SKM-1 treated with dmso at 0.1 percent for 144 hours (cell line): ENCODE results near the gene MTRFR.
"Not testable (repeated sequence)": the region's sequence is repeated elsewhere in the genome, so short reads cannot be mapped to it uniquely, and the experiment has no call there.

Experiments used
- DNase-seq: peaks from one replicate; lab custom pipeline; 2025; ENCODE audit not compliant: unreplicated experiment; lab: John Stamatoyannopoulos, UW

The MTRFR gene

DNA sequence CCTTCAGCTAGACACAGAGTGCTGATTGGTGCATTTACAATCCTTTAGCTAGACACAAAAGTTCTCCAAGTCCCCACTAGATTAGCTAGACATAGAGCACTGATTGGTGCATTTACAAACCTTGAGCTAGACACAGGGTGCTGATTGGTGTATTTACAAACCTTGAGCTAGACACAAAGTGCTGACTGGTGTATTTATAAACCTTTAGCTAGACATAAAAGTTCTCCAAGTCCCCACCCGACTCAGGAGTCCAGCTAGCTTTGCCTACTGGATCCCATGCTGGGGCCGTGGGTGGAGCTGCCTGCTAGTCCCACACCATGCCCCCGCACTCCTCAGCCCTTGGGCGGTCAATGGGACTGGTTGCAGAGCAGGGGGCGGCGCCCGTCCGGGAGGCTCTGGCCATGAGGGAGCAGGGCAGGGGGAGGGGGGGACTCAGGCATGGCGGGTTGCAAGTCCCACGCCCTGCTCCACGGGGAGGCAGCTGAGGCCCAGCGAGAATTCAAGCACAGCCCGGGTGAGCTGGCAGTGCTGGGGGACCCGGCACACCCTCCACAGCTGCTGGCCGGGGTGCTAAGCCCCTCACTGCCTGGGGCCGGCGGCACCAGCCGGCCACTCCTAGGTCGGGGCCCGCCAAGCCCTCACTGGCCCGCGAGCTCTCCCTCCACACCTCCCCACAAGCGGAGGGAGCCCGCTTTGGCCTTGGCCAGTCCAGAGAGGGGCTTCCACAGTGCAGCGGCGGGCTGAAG, 15.9 kb downstream of the MTRFR start:
- not testable (repeated sequence) for DNase-seq

- no peak for DNase-seq
Measured at GRCh38 chr12:123250471-123251383, 17.5 kb downstream of the MTRFR start.

- DNase-seq: no peak
Measured at GRCh38 chr12:123251403-123252076, 18.3 kb downstream of the MTRFR start.

GRCh38 chr12:123252365-123252764, 19.1 kb downstream of the MTRFR start:
- DNase-seq: not testable (repeated sequence)

GRCh38 chr12:123253641-123254459, 20.6 kb downstream of the MTRFR start:
- no peak for DNase-seq

- DNase-seq: no peak
Measured at GRCh38 chr12:123254853-123255446, 21.7 kb downstream of the MTRFR start.

DNA sequence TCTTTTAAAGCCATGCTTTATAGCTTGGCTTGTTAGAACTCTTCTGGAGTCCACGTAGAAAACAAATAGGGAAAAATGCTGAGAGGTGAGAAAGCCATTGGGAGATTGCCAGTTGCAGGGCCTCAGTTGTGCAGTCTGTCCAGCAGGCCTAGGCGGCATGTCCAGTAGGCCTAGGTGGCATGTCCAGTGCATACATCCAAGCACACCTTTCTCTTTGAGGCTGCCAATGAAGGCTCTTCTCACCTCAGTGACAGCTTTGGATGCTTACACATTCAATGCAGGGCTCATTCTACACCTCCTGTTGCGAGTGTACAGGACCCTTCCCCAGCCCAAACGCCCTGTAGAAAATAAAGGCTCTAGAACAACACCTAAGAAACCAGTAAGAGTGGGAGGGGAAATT, 25.4 kb downstream of the MTRFR start:
- DNase-seq: no peak

- DNase-seq: no peak
Measured at GRCh38 chr12:123260081-123260480, 26.8 kb downstream of the MTRFR start.

DNA sequence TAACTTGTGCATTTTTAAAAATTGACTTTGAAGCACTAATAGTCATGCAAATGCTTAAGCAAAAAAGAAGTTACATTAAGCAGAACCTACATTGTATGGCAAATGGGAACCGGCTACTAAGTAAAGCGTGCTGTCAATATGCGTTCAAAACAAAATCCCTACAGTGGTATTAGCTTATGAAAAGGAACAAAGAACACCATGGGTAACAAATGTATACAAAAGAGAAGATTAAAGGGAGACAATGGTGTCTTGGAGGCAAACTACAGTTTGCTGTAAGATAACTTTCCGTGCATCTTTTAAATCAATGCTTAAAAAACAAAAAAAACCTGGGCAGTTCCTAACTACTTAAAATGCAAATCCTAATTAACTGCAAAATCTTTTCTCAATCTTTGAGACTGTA, 28.0 kb downstream of the MTRFR start:
- no peak for DNase-seq

- no peak for DNase-seq
Measured at GRCh38 chr12:123263196-123263817, 30.1 kb downstream of the MTRFR start.

- no peak for DNase-seq
Measured at GRCh38 chr12:123264642-123265041, 31.4 kb downstream of the MTRFR start.

- no peak for DNase-seq
Measured at GRCh38 chr12:123265851-123266678, 32.8 kb downstream of the MTRFR start.

GRCh38 chr12:123266679-123267277, 33.5 kb downstream of the MTRFR start:
- DNase-seq: no peak

DNA sequence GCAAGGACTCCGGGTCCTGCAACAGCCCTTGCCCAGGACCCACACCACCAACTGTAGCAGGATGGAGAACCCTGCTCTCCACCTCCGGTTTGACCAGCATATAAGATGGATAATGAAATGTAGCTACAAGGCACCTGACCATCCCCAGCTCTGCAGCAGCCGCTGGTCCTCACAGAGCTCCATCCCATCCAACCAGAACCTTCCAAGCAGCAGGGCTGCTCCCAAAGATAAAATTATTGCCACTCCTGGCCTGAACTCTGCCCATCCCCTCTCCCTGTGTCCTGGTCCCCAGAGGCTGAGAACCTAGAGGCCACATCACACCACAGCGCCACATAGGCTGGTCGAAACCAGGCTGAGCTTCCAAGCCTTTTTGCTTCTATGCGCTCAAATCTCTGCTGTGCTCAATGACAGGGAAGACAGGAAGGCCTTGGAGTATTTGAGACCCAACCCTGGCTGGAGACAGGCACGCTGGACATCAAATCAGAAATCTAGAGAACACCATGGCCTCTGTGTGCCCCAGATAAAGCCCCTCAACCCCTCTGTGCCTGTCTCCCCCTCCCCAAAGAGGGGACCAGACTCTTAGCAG, 34.2 kb downstream of the MTRFR start:
- DNase-seq: no peak

DNA sequence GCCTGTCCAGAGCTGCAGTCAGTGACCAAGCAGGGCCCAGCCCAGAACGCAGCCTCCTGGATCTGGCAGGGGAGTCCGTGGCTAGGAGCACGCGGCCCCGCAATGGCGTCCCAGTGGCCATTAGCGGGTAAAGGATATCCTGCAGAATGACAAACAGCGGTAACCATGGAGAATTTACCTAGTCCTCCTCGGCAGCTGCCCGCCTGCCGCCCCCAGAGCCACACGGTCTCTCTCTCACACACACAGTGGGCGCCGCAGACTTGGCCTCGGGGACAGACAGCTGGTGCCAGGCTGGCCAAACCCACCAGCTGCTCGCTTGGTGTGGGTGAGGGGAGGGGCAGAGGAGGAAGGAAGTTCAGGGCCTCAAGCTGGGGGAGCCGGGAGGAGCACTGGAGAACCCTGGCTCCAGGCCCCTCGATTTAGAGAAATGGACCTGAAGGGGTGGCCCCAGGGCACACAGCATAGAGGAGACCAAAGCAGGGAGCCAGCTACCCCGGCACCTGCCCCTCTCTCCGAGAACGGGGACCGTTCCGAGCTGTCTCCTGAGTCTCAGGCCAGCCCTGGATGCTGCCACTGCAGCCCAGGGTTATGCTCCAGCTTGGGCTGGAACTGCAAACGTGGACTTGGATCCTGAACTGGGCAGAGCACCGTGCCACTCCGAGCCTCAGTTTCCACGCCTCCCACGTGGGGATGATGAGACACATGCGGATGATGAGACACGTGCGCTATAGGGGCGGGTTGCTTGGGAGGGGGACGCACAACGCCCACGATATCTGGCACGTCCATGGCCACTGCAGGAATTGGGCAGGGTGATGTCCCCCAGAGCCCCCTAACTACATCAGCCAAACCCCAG, 35.0 kb downstream of the MTRFR start:
- no peak for DNase-seq

GRCh38 chr12:123268850-123269249, 35.6 kb downstream of the MTRFR start:
- DNase-seq: no peak

GRCh38 chr12:123269395-123269892, 36.2 kb downstream of the MTRFR start:
- no peak for DNase-seq
